Measurements from ENCODE around the gene CHST13. TPM values are rescaled to one million over a fixed set of nuclear protein-coding genes. Genes with fewer than 3 reads are reported as not detected.

The CHST13 gene
- total RNA-seq, 1 experiment from 2014 or later: not detected

GRCh38 chr3:126498929-126499328, 25.0 kb upstream of the CHST13 start:
- intact Hi-C loops (cut with micrococcal nuclease; ENCODE audit: unreplicated experiment): no loop called here
- Histone ChIP-seq H3K4me3 (ENCODE audit: low read depth, low read length, poor library complexity, severe bottlenecking) (no peak overlapping the region), H3K27me3 (replicated peaks; ENCODE audit: insufficient read depth, low read depth, low read length, poor library complexity) (no peaks in the 10 kb centered on the region), H3K9me3 (ENCODE audit: low read depth, low read length, poor library complexity, severe bottlenecking) (no peaks in the 10 kb centered on the region), H3K36me3 (ENCODE audit: insufficient read depth, low read length, poor library complexity, severe bottlenecking) (no peaks in the 10 kb centered on the region), H3K27ac (ENCODE audit: low read depth, low read length, poor library complexity, severe bottlenecking) (no peak overlapping the region), H3K4me1 (ENCODE audit: insufficient read depth, low read length, poor library complexity, severe bottlenecking) (no peaks in the 10 kb centered on the region)
- BruUV-seq (replicated peaks): no TSS peak
- POLR2A ChIA-PET (ENCODE audit: low non-redundant PET): no interaction called here
- DNase-seq (ENCODE audit: low spot score): no peak
- no peak for TF ChIP-seq CTCF (conservative IDR thresholded peaks at IDR 0.05; ENCODE audit: low read depth, low read length)
- TF ChIP-seq EZH2 (IDR thresholded peaks at IDR 0.05; ENCODE audit: borderline replicate concordance, low read depth, low read length, poor library complexity, severe bottlenecking): no peak
- CTCF ChIA-PET: no interaction called here

- Histone ChIP-seq H3K27ac (ENCODE audit: low read depth, low read length, poor library complexity, severe bottlenecking) (no peak overlapping the region), H3K4me3 (ENCODE audit: low read depth, low read length, poor library complexity, severe bottlenecking) (no peak overlapping the region), H3K4me1 (ENCODE audit: insufficient read depth, low read length, poor library complexity, severe bottlenecking) (no peaks in the 10 kb centered on the region), H3K27me3 (replicated peaks; ENCODE audit: insufficient read depth, low read depth, low read length, poor library complexity) (no peaks in the 10 kb centered on the region), H3K36me3 (ENCODE audit: insufficient read depth, low read length, poor library complexity, severe bottlenecking) (no peaks in the 10 kb centered on the region), H3K9me3 (ENCODE audit: low read depth, low read length, poor library complexity, severe bottlenecking) (no peaks in the 10 kb centered on the region)
- DNase-seq (ENCODE audit: low spot score): no peak
- CTCF ChIA-PET: no interaction called here
- POLR2A ChIA-PET (ENCODE audit: low non-redundant PET): no interaction called here
- TF ChIP-seq CTCF (conservative IDR thresholded peaks at IDR 0.05; ENCODE audit: low read depth, low read length) (no peak), EZH2 (IDR thresholded peaks at IDR 0.05; ENCODE audit: borderline replicate concordance, low read depth, low read length, poor library complexity, severe bottlenecking) (no peak)
- intact Hi-C loops (cut with micrococcal nuclease; ENCODE audit: unreplicated experiment): no loop called here
- no TSS peak for BruUV-seq (replicated peaks)
Observed at GRCh38 chr3:126499401-126499800, 24.6 kb upstream of the CHST13 start.

- Histone ChIP-seq H3K4me1 (ENCODE audit: insufficient read depth, low read length, poor library complexity, severe bottlenecking) (no peaks in the 10 kb centered on the region), H3K9me3 (ENCODE audit: low read depth, low read length, poor library complexity, severe bottlenecking) (no peaks in the 10 kb centered on the region), H3K36me3 (ENCODE audit: insufficient read depth, low read length, poor library complexity, severe bottlenecking) (no peaks in the 10 kb centered on the region), H3K4me3 (ENCODE audit: low read depth, low read length, poor library complexity, severe bottlenecking) (no peak overlapping the region), H3K27ac (ENCODE audit: low read depth, low read length, poor library complexity, severe bottlenecking) (no peak overlapping the region), H3K27me3 (replicated peaks; ENCODE audit: insufficient read depth, low read depth, low read length, poor library complexity) (peaks cover 2% of the 10 kb centered on the region)
- POLR2A ChIA-PET (ENCODE audit: low non-redundant PET): no interaction called here
- intact Hi-C loops (cut with micrococcal nuclease; ENCODE audit: unreplicated experiment): no loop called here
- no TSS peak for BruUV-seq (replicated peaks)
- CTCF ChIA-PET: no interaction called here
- TF ChIP-seq CTCF (conservative IDR thresholded peaks at IDR 0.05; ENCODE audit: low read depth, low read length) (no peak), EZH2 (IDR thresholded peaks at IDR 0.05; ENCODE audit: borderline replicate concordance, low read depth, low read length, poor library complexity, severe bottlenecking) (no peak)
- DNase-seq (ENCODE audit: low spot score): no peak
Observed at GRCh38 chr3:126500016-126500415, 23.9 kb upstream of the CHST13 start.

Data from A673 (cell line).